Pulmonary artery endothelial cell (primary cell): ENCODE measurements around the gene ZFP57. TPM values are rescaled to one million over a fixed set of nuclear protein-coding genes. Genes with fewer than 3 reads are reported as not detected.

Experiments
- DNase-seq: peaks from one replicate; pipeline ENCODE4 v3.0.0-alpha.2; 2011; ENCODE audit warnings: low read depth, low spot score
- total RNA-seq: library from RNA; depleted of rRNA; stranded (reverse); fragments of >200 nt; gene quantifications from 2 replicates; pipeline ENCODE4 v1.2.3, GENCODE V29; 2014

ZFP57 gene
- total RNA-seq, 1 donor from 2014 or later = not detected

DNA sequence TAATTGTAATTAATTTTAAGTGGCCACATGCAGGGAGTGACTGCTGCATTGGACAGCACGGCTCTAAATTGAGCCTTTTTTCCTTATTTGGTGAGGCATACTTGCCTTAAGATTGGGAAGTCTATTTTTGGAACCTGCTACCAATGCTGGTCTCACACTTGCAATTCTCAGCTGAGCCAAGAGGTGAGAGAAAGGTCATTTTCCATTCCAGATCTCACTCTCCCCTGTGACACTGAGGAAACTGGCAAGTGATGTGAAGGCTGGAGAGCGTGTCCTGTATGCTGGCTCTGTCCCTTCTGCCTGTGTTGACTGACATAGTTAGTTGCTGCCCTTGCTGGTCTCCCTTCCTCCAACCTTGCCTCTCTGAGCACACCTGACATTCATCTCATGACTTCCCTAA, 24.8 kb downstream of the ZFP57 start:
- no peak for DNase-seq

DNA sequence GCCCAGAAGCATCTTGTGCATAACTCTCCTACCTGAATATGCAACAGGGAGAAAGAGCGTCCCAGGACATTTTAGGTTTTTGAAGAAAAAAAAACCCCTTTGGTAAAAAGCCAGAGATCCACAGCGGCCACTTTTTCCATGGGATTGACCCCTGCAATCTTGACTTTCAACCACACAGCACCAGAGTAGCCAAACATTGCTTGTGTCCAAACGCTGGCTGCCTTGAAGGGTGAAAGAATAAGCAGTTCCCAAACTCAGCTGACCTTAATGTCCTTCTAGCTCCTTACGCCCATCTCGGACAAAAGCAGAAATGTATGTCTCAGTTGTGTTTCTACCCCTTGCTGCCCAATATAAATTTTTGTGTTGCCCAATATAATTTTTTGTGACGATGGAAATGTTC, 25.3 kb downstream of the ZFP57 start:
- no peak for DNase-seq

DNA sequence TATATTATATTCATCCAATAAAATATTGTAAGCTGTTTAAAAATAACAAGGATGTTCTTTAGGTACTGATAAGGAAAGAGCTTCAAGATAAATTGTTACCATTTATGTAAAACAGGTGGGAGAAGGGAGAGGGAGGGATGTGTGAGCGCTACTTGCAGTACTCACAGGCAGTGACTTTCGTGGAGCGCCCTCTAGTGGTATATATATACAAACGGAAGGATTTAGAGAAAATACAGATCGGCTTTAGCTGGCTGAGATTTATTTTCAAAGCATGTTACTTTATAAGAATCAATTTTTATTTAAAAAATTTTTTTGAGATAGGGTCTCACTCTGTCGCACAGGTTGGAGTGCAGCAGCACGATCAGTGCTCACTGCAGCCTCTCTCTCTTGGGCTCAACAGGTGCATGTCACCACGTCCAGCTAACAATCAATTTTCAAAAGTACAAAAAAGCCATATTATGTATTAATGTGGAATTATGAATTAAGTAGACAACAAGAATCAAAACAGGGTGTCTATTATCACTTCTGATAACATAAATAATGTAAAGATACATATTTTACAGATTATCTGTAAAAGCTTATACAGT, 27.4 kb downstream of the ZFP57 start:
- DNase-seq = peak; percentile 45

DNA sequence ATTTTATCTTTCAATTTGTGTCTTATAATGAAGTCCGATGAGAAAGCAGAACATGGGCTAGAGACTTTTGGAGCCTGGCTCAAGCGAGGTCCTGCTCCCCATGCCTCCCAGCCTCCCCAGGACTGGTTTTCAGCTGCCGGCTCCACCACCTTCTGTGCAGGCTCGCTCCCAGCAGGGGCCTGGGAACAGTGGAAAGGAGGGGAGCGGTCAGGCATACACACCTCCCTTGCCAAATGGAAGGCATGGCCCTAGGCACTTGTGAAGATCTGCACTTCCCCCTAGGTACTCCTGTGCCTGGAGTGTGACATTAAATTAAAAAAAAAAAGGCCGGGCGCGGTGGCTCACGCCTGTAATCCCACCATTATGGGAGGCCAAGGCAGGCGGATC, 28.8 kb downstream of the ZFP57 start:
- no peak for DNase-seq

DNA sequence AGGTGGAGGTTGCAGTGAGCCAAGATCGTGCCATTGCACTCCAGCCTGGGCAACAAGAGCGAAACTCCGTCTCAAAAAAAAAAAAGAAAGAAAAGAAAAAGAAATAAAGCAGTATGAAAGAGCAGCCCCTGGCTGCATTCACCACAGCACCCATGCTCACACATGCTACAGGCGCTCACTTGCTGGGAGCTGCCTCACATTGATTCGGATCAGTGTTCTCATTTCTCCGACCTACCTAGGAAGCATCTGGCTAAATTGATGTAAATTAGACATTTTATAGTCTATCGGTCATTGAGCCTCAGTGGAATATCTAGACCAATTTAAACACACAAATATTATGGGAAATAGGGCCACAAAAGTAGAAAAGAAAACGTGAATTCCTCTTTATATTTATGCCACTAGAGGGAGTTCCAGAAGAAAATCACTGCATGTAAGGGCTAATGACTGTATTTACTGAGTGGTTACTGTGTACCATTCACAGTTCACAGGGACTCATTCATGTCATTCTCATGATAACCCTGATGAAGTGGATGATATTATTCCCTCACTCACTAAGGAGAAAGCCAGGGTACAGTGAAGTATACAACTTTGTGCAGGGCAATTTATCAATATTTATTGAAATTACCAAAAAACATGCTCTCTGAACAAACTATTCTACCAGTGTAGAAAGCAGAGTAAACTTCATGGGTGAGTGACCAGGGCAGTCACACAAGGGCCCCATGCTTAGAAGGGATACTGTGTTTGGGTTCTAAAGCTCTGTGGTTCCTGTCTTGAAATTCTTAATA, 29.3 kb downstream of the ZFP57 start:
- DNase-seq = no peak

DNA sequence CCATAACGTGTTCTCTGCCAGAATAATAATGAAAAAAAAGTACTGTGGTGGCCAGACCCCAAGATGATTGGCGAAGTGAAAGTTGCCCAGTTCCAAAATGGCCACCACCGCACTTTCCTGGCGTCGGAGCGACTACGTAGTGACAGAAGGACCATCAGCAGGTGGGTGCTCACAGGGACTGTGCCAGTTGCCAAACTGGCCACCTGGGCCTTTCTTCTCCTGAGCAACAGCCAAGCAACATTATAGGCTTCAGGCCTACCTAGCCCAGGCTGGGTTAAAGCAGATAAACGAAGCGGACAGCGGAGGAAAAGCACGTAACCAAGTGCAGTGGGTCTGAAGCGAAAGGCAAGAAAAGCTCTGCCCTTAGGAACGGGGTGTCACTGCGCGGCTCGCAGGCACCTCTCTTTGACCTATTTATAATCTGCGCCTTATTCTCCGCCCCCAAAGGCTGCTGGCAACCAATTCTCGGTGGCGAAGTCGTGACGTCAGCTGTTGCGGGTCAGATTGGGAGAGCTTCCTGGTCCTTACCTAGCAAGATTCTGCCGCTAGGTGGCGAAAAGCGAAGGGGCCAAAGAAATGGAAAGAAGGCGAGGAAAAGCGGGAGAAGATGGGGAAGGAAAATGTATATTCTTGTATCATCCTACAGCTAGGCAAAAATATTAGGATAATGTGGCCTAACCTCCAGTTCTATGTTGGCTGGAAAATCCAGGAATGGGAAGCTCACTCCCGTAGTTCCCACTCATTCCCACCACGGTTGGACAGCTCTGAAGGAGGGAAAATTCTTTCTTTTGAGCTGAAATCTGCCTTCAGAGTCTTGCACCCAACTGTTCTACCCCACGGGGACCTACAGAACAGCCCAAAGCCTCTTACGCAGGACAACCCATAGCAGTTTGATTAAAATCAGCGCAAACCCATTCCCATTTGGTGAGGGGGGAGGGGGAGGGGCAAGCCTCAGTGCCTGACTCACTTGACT, 31.0 kb downstream of the ZFP57 start:
- peak; percentile 88 for DNase-seq

DNA sequence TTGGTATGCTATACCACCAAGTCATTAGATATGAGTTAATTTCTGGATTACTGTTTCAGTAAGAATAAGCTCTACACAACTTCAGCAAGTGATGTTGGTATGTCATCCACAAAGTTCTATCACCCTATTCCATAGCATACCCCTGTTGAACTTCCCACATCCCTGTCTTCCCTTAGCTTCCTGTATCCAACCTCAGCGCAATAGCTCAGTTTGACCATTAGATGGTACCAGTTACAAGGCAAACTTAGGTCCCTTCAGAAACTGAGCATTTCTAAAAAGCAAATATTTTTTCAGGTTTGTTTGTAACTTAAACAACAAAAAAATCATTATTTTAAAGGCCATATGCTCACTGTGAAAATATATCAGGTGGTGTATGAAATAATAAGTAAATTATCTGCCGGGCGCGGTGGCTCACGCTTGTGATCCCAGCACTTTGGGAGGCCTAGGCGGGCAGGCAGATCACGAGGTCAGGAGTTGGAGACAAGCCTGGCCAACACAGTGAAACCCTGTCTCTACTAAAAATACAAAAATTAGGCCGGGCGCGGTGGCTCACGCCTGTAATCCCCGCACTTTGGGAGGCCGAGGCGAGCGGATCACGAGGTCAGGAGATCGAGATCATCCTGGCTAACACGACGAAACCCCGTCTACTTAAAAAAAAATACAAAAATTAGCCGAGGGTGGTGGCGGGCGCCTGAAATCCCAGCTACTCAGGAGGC, 32.9 kb downstream of the ZFP57 start:
- DNase-seq = no peak

DNA sequence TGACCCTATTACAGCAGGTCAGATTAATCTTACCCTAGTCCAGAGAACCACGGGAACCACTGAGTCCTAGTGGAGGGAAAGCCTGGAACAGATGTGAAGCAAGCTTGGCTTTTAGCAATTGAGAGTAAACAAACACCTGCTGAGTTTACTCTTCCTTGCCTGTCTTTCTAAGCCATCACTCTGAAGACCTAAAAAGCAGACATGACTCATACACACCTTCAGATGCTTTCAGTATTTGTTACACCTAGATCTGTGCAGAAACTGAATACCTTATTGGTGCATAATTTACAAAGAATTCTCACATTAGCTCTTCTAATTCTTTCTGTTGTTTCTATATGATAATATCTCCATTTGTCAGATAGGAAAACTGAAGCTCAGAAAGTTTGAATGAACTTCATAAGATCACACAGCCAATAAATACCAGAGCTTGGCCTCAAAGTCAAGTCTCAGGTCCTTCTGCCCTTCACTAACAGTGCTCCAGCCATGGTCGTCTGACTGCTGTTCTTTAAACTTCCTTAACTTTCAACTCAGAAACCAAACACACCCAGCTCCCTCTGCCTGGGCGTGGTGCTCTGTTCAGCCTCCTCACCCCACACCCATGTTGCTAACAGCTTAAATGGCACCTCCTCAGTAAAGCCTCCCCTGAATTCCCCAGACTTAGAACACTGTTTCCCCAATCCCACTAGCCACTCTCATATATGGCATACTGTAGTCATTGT, 39.4 kb downstream of the ZFP57 start:
- no peak for DNase-seq

DNA sequence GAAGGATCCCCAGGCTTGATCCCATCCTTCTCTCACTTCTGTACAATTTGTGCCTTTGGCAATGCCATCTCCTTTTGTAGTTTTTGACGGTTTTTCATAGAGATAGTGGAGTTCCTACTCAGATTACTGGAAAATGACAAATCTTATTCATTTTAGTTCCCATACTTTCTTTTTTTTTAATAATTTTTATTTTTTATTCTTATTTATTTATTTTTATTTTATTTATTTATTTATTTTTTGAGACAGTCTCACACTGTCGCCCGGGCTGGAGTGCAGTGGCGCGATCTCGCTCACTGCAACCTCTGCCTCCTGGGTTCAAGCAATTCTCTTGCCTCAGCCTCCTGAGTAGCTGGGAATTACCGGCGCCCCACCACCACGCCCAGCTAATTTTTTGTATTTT, 43.7 kb downstream of the ZFP57 start:
- DNase-seq = no peak

DNA sequence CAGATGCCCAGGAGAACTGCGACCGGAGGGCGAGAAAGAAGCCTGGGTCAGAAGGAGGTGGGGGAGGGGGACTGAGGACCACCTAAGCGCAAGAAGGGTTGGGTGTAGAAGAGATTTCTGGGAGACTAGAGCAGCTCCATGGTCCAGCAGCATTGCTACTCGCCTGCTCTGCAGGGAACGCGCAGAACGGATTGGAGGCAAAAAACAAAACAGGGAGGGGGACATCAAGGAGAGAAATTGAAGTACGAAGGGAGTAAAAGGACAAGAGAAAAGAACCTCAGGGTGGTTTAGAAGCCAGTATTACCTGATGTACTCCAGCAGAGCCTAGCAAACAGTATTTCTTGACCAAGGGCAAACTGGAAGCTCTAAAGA, 47.4 kb downstream of the ZFP57 start:
- DNase-seq = no peak

DNA sequence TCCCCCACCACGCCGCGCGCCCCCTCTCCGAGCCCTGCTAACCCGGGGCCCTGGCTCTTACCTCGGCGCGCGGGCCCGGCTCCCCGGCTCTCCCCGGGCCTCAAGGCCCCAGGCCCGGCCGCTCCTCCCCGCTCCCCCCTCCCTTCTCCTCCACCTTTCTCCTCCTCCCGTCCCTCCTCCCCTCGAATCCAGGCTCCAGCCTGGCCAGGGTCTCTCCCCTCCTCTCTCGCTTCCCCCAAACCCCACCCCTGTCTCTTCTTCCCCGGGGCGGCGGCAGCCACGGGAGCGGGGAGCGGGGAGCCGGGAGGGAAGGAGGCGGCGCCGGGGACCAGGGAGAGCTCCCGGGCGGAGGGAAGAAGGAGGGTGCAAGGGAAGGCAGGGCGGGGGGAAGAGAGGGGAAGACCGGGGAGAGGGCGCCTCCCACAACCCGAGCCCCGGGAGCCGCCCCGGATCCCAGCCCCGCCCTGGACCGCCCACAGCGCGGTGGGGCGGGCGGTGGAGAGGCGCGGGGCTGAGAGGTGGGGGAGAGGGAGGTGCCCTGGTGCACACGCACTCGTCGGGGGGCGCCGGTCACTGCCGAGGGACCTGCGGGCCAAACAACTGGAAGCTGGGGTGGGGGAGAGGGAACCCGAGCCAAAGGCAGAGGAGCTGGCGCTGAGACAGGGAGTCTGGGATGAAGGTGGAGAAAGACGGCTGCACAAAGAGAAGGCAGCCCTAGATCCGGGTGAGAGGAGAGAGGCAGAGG, 48.0 kb downstream of the ZFP57 start, which contains the start of gene GABBR1:
GABBR1 (minus strand) TSS at position 395 of the 745 bp plus-strand sequence. CDS start 798 bp downstream, outside the sequence.
- no peak for DNase-seq

DNA sequence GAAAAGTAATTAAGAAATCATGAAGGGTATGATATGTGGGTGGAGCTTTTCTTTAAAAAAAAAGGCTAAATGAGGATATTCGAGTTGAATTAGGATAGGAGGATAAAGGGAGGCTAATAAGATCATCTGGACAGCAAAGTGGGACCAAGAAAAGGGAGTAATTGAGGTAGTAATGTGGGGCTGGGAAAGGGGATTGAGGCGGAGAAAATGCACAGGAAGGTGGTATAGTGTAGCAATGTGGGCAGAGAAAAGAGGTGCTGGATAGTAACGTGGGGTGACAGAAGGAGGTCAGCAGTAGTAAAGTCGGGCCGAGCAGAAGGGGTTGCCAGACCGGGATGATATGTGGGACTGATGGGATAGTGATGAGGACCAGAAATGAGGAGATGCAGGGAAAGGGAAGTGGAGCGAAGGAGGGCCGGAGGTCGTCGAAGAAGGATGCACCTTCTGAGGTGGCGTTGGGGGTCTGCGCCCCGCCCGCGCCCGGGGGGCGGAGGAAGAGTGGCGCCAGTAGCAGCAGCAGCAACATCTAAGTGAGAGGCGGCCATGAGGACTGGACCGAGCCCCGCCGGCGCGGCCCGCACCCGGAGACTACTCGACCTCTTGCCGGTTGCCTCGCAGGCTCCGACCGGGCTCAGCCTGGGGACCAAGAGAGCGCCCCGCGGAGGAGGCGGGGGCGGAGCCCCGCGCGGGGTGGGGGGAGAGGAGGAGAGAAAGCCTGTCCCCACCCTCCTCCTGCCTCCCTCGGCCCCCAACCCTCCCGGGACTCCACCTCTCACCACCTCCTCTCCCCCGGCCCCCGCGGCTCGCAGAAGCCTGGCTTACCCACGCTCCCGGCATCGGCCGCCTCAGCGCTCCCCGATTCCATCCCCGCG, 48.9 kb downstream of the ZFP57 start:
- no peak for DNase-seq

DNA sequence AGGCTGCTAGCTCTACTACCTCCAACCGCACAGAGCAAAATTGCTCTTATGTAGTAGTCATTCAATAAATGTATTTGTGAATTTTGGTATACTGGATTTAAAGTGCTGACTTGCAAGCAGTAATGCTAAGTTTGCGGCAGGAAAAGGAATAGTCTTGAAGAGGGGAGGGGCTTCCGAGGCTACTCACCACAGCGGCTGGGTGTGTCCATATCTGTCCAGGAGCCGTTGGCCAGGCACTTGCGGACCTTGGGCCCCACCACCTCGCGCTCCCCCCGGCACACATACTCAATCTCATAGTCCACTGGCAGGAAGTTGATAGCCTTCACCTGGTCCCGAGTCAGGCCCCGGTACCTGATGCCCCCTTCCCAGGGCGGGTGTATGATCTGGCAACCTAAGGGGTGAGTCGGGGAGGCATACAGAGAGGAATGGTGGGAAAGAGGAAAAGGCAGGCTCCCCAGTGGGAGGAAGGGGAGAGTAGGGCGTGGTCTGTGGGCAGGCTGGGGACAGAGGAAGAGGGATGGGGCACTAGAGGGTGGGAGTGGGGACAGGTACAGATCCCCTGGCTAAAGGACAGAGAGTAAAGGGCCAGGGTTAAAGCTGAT, 49.6 kb downstream of the ZFP57 start:
- DNase-seq = no peak

DNA sequence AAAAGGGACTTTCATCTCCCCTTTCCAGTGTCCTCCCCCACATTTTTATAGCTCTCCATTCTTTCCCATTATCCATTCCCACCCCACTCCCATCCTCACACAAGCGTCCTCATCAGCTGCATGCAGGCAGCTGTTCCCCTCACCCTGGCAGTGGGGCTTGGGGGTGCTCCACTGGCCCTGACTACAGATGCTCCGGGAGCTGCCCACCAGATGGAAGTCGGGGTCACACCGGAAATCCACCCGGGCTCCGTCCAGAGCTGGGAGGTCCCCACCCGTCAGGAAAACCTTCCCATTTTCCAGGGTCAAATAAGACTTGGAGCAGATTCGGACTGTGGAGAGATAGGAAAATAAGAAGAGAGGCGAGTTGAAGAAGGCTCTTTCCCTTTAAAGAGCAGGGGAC, 50.6 kb downstream of the ZFP57 start:
- no peak for DNase-seq

DNA sequence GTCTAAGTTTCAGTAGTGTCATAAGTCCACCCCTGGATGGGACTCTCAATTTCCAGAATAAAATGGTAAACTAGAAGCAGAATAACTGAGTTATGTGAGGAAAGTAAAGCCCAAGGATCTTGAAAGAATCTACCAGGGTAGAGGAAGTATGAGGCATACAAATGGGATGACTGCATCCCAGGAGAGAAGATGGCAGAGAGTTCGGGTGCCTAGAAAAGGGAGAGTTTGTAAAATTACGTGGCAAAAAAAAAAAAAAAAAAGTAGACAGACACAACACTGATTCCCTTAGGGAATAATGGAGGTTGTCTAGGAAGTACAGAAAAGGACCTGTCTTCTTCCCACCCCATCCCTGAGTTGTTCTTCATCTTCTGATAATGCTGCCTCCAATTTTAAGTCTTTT, 51.4 kb downstream of the ZFP57 start:
- no peak for DNase-seq

DNA sequence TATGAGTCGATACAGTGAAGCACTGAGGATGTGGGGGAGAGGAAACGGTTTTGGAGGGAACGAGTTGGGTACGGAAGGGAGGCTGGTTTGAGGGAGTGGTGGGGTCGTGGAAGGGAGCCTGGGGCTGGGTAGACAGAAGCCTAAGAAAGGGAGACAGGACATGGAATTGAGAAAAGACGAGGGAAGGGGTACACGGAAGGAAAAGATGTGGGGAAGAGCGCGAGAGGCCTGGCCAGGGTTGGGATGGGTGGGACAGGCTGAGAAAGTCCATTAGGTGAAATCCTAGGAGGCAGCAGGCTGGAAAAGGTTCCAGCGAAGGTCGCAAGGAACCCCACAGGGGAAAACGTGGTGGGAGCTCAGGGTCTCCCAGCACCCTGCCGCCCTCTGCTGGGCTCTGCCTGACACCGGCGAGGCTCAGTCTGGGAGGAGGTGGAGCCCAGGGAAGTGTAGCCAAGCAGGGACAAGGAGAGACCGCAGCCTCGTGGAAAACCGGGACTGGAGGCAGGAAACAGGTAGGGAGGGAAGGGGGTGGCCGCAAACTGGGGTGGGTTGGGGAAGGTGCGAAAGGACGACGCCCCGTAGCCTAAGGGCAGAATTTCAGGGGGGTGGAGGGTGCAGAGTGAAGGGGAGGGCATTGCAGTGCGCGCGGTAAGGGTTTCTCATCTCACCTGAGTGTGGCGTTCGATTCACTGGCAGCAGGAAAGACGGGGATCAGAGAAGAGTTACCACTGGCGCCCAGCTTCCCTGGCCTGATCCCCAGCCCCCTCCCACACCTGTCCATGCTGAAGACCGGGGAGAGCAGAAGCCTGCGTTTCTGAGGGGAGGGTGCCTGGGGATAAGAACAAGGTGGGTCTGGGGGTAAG, 52.3 kb downstream of the ZFP57 start:
- DNase-seq = no peak

DNA sequence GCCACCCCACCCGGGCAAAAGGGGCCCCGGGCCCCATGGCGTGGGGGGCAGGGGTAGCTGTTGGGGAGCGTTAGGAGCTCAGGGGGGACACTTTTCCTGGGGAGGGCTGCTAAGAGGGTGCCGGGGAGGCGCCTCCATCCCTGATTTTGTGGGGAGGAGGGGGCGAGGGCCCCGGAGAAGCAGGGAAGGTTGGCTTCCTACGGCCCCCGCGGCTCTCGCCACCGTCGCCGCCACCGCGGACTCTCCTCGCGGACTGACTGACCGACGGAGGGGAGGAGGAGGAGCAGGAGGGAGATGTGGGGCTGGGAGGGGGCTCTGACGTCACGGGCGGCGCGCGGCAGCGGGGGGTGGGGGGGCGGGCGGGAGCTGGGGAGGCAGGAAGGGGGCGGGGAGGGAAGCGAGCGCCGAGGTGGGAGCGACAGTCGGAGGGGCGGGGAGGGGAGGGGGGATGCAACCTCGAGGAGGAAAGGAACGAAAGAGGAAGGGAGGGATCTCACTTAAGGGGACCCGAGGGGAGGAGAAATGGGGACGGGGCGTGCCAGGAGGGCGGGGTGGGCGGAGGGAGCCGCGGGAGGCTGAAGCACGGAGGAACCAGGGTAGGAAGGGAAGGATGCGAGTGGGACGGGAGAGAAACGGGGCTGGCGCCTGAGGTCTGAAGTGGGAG, 53.1 kb downstream of the ZFP57 start:
- DNase-seq = peak; percentile 48
